KMS-11 (cell line): Measurements from ENCODE around the gene COX17.

ENCODE experiments used
- H2AFZ ChIP-seq: fragments of 200-600 bp; sonication (generic); 2 replicates; pipeline ENCODE4 v1.6.1; 2016; ENCODE audit warnings: antibody characterized with exemption, mixed run types, low read depth
- H3K27ac ChIP-seq: fragments of 200-600 bp; sonication (generic); 2 replicates; pipeline ENCODE4 v1.6.1; 2016; ENCODE audit warnings: mild to moderate bottlenecking, mixed run types
- H3K27me3 ChIP-seq: fragments of 200-600 bp; sonication (generic); 2 replicates; pipeline ENCODE4 v1.6.1; 2017; ENCODE audit warnings: mild to moderate bottlenecking, low read depth, mixed run types, moderate library complexity; ENCODE audit not compliant: insufficient read depth
- H3K36me3 ChIP-seq: fragments of 200-600 bp; sonication (generic); 2 replicates; pipeline ENCODE4 v1.6.1; 2017; ENCODE audit warnings: mild to moderate bottlenecking, mixed run types; ENCODE audit not compliant: insufficient read depth
- H3K4me1 ChIP-seq: fragments of 200-600 bp; sonication (generic); 2 replicates; pipeline ENCODE4 v1.6.1; 2016; ENCODE audit warnings: mild to moderate bottlenecking, low read depth, mixed run types; ENCODE audit not compliant: poor library complexity, severe bottlenecking
- H3K4me2 ChIP-seq: fragments of 200-600 bp; sonication (generic); 2 replicates; pipeline ENCODE4 v1.7.0; 2016; ENCODE audit warnings: mild to moderate bottlenecking, mixed run types
- H3K4me3 ChIP-seq: fragments of 200-600 bp; sonication (generic); IDR thresholded peaks from 2 replicates; pipeline ENCODE4 v1.6.1; 2017; ENCODE audit warnings: low read depth, low read length, mixed read lengths; ENCODE audit not compliant: insufficient read depth
- H3K79me2 ChIP-seq: fragments of 200-600 bp; sonication (generic); 2 replicates; pipeline ENCODE4 v1.6.1; 2016; ENCODE audit warnings: low read depth, mixed run types; ENCODE audit not compliant: insufficient read depth
- H3K9ac ChIP-seq: fragments of 200-600 bp; sonication (generic); 2 replicates; pipeline ENCODE4 v1.6.1; 2016; ENCODE audit warnings: mild to moderate bottlenecking, mixed run types
- H4K20me1 ChIP-seq: fragments of 200-600 bp; sonication (generic); 2 replicates; pipeline ENCODE4 v1.6.1; 2016; ENCODE audit warnings: mild to moderate bottlenecking, mixed run types; ENCODE audit not compliant: insufficient read depth
- CTCF ChIP-seq: fragments of 200-600 bp; sonication (generic); conservative IDR thresholded peaks from 2 replicates; pipeline ENCODE4 v1.6.1; 2017; ENCODE audit warnings: low read depth, mild to moderate bottlenecking, antibody characterized with exemption, low read length, moderate library complexity, mixed read lengths

Gene COX17

GRCh38 chr3:119700920-119701734 is 23.9 kb upstream of the COX17 start:
- Histone ChIP-seq H3K36me3 (no peaks in the 10 kb centered on the region), H3K4me2 (no peak overlapping the region), H2AFZ (peak overlapping the region; percentile 65; the same call in 1 of the 2 replicates), H4K20me1 (no peaks in the 10 kb centered on the region), H3K27ac (peak overlapping the region; percentile 77; the same call in 1 of the 2 replicates), H3K27me3 (no peaks in the 10 kb centered on the region), H3K79me2 (no peaks in the 10 kb centered on the region), H3K4me1 (peaks cover 9% of the 10 kb centered on the region), H3K4me3 (no peak overlapping the region), H3K9ac (no peak overlapping the region)
- TF ChIP-seq CTCF = no peak

- no peaks in the 10 kb centered on the region for H3K27me3 ChIP-seq
- peaks cover 9% of the 10 kb centered on the region for H3K4me1 ChIP-seq
- H3K4me3 ChIP-seq = no peak overlapping the region
- H2AFZ ChIP-seq = peak overlapping the region; percentile 65
- TF ChIP-seq CTCF = no peak
- peak overlapping the region; percentile 27; the same call in 1 of the 2 replicates for H3K4me2 ChIP-seq
- H3K9ac ChIP-seq = peak overlapping the region; percentile 39; the same call in 1 of the 2 replicates
- peak overlapping the region; percentile 77 for H3K27ac ChIP-seq
- H3K79me2 ChIP-seq = no peaks in the 10 kb centered on the region
- no peaks in the 10 kb centered on the region for H3K36me3 ChIP-seq
- no peaks in the 10 kb centered on the region for H4K20me1 ChIP-seq
Measured at GRCh38 chr3:119700269-119700919, 23.2 kb upstream of the COX17 start.

- no peaks in the 10 kb centered on the region for H3K27me3 ChIP-seq
- H3K4me3 ChIP-seq = no peak overlapping the region
- H2AFZ ChIP-seq = no peak overlapping the region
- H3K9ac ChIP-seq = no peak overlapping the region
- no peaks in the 10 kb centered on the region for H3K79me2 ChIP-seq
- no peak for TF ChIP-seq CTCF
- H3K4me1 ChIP-seq = peaks cover 9% of the 10 kb centered on the region
- H3K36me3 ChIP-seq = no peaks in the 10 kb centered on the region
- no peaks in the 10 kb centered on the region for H4K20me1 ChIP-seq
- H3K4me2 ChIP-seq = no peak overlapping the region
- no peak overlapping the region for H3K27ac ChIP-seq
Measured at GRCh38 chr3:119697394-119697793, 20.2 kb upstream of the COX17 start.

GRCh38 chr3:119695480-119695879 is 18.3 kb upstream of the COX17 start:
- no peaks in the 10 kb centered on the region for H3K27me3 ChIP-seq
- no peak overlapping the region for H3K9ac ChIP-seq
- peaks cover 9% of the 10 kb centered on the region for H3K4me1 ChIP-seq
- H3K79me2 ChIP-seq = no peaks in the 10 kb centered on the region
- H2AFZ ChIP-seq = no peak overlapping the region
- TF ChIP-seq CTCF = no peak
- no peak overlapping the region for H3K4me3 ChIP-seq
- no peak overlapping the region for H3K4me2 ChIP-seq
- H4K20me1 ChIP-seq = no peaks in the 10 kb centered on the region
- no peaks in the 10 kb centered on the region for H3K36me3 ChIP-seq
- no peak overlapping the region for H3K27ac ChIP-seq
